Stromal cell of bone marrow (primary cell): Measurements from ENCODE around the gene RPRD1B.
A peak's percentile ranks its signal among the peaks of the same experiment; 100 is the strongest.

Experiments used
- DNase-seq: peaks from one replicate; pipeline ENCODE4 v3.0.0-alpha.2; 2012; ENCODE audit warnings: low read depth

RPRD1B gene

GRCh38 chr20:38120625-38120988 lies 87.1 kb downstream of the RPRD1B start:
- no peak for DNase-seq

- DNase-seq: no peak
Observed at GRCh38 chr20:38121741-38122140, 88.2 kb downstream of the RPRD1B start.

- no peak for DNase-seq
Observed at GRCh38 chr20:38123021-38123587, 89.6 kb downstream of the RPRD1B start.

- DNase-seq: no peak
Observed at GRCh38 chr20:38125157-38126056, 91.9 kb downstream of the RPRD1B start.

GRCh38 chr20:38126146-38126921 lies 92.8 kb downstream of the RPRD1B start:
- no peak for DNase-seq

GRCh38 chr20:38126932-38127621 lies 93.5 kb downstream of the RPRD1B start:
- peak; percentile 40 for DNase-seq

- DNase-seq: no peak
Observed at GRCh38 chr20:38127920-38128528, 94.5 kb downstream of the RPRD1B start.

GRCh38 chr20:38128691-38129090 lies 95.1 kb downstream of the RPRD1B start:
- DNase-seq: no peak

GRCh38 chr20:38129248-38129865 lies 95.8 kb downstream of the RPRD1B start:
- DNase-seq: no peak

GRCh38 chr20:38129893-38130609 lies 96.5 kb downstream of the RPRD1B start:
- no peak for DNase-seq

- DNase-seq: no peak
Observed at GRCh38 chr20:38130687-38131587, 97.4 kb downstream of the RPRD1B start.

- no peak for DNase-seq
Observed at GRCh38 chr20:38131588-38132121, 98.1 kb downstream of the RPRD1B start.

GRCh38 chr20:38132156-38132909 lies 98.8 kb downstream of the RPRD1B start:
- DNase-seq: no peak

- no peak for DNase-seq
Observed at GRCh38 chr20:38132910-38133501, 99.5 kb downstream of the RPRD1B start.

GRCh38 chr20:38133680-38134426 lies 100.3 kb downstream of the RPRD1B start:
- DNase-seq: no peak

- DNase-seq: no peak
Observed at GRCh38 chr20:38134427-38135270, 101.1 kb downstream of the RPRD1B start.

- DNase-seq: no peak
Observed at GRCh38 chr20:38135271-38135650, 101.7 kb downstream of the RPRD1B start.
